PC-9 (cell line): ENCODE data around the gene PSMC5. TPM values are rescaled to one million over a fixed set of nuclear protein-coding genes. Genes with fewer than 3 reads are reported as not detected.
A peak's percentile ranks its signal among the peaks of the same experiment; 100 is the strongest.
"Not testable (repeated sequence)": the region's sequence is repeated elsewhere in the genome, so short reads cannot be mapped to it uniquely, and the experiment has no call there.

Experiments
- BruUV-seq: library from RNA; stranded (reverse); fragments of 400-500 nt; replicated peaks from 2 replicates; lab custom pipeline; 2021; lab: Mats Ljungman, UMichigan
- CTCF ChIA-PET: fragments of 300-600 bp; sonication (Branson Sonifier 250); formaldehyde crosslinking; loops from one replicate; lab custom pipeline; 2022; ENCODE audit warnings: antibody characterized with exemption; lab: Charles Lee
- POLR2A ChIA-PET: fragments of 300-600 bp; sonication (Branson Sonifier 250); formaldehyde crosslinking; loops from one replicate; lab custom pipeline; 2022; ENCODE audit warnings: antibody characterized with exemption; ENCODE audit not compliant: unreplicated experiment; lab: Charles Lee
- DNase-seq, 2 experiments: peaks; one replicate each; pipeline versions ENCODE4 v3.0.0 to v3.0.0-alpha.2; 2015 to 2022; ENCODE audit warnings: mixed read lengths in 1 of 2
- H2AFZ ChIP-seq: fragments of 200-600 bp; sonication (generic); 2 replicates; pipeline ENCODE4 v1.8.1; 2017; ENCODE audit warnings: antibody characterized with exemption
- H3F3A ChIP-seq: fragments of 200-600 bp; sonication (generic); 2 replicates; pipeline ENCODE4 v1.8.1; 2017; ENCODE audit warnings: antibody characterized with exemption, mild to moderate bottlenecking, low read depth; ENCODE audit not compliant: insufficient read depth
- H3K27ac ChIP-seq: fragments of 200-600 bp; sonication (generic); 2 replicates; pipeline ENCODE4 v1.6.1; 2016; ENCODE audit warnings: mixed run types
- H3K27me3 ChIP-seq: fragments of 200-600 bp; sonication (generic); 2 replicates; pipeline ENCODE4 v1.6.1; 2016; ENCODE audit warnings: low read depth, mixed run types; ENCODE audit not compliant: insufficient read depth
- H3K36me3 ChIP-seq: fragments of 200-600 bp; sonication (generic); 2 replicates; pipeline ENCODE4 v1.6.1; 2016; ENCODE audit warnings: low read depth, mixed run types
- H3K4me1 ChIP-seq: fragments of 200-600 bp; sonication (generic); replicated peaks from 2 replicates; pipeline ENCODE4 v1.6.1; 2016; ENCODE audit warnings: mixed run types; ENCODE audit not compliant: insufficient read depth
- H3K4me2 ChIP-seq: fragments of 200-600 bp; sonication (generic); 2 replicates; pipeline ENCODE4 v1.6.1; 2017; ENCODE audit warnings: mixed run types
- H3K4me3 ChIP-seq: fragments of 200-600 bp; sonication (generic); 2 replicates; pipeline ENCODE4 v1.6.1; 2016; ENCODE audit warnings: mixed run types
- H3K79me2 ChIP-seq: fragments of 200-600 bp; sonication (generic); 2 replicates; pipeline ENCODE4 v1.6.1; 2017; ENCODE audit warnings: low read depth, mixed run types
- H3K9me2 ChIP-seq: fragments of 200-600 bp; sonication (generic); 2 replicates; pipeline ENCODE4 v1.8.1; 2017; ENCODE audit warnings: mild to moderate bottlenecking; ENCODE audit not compliant: insufficient read depth
- H3K9me3 ChIP-seq: fragments of 200-600 bp; sonication (generic); 2 replicates; pipeline ENCODE4 v1.8.1; 2016; ENCODE audit warnings: low read depth; ENCODE audit not compliant: insufficient read depth
- H4K20me1 ChIP-seq: fragments of 200-600 bp; sonication (generic); 2 replicates; pipeline ENCODE4 v1.8.1; 2017; ENCODE audit not compliant: insufficient read depth
- CTCF ChIP-seq: fragments of 200-600 bp; sonication (generic); conservative IDR thresholded peaks from 2 replicates; pipeline ENCODE4 v1.6.1; 2017; ENCODE audit warnings: mixed run types, antibody characterized with exemption, mild to moderate bottlenecking, moderate library complexity
- EZH2 ChIP-seq: fragments of 200-600 bp; sonication (generic); IDR thresholded peaks from 2 replicates; pipeline ENCODE4 v1.8.0; 2017; ENCODE audit warnings: antibody characterized with exemption, low read depth
- intact Hi-C: fragments of 100-400 bp; cut with micrococcal nuclease; formaldehyde crosslinking; loops from one replicate; pipeline ENCODE4 v1.10.0; 2022; ENCODE audit not compliant: unreplicated experiment
- total RNA-seq: library from RNA; stranded (reverse); gene quantifications from 2 replicates; pipeline ENCODE4 v1.2.3, GENCODE V29; 2021

PSMC5 gene
- total RNA-seq, 1 experiment from 2014 or later = 150 TPM

- TSS peak; percentile 33 for BruUV-seq
- Histone ChIP-seq H3K27ac (peak overlapping the region; percentile 83), H3K4me2 (peak overlapping the region; percentile 22; the same call in 1 of the 2 replicates), H3K36me3 (peaks cover 45% of the 10 kb centered on the region), H2AFZ (no peak overlapping the region), H3K4me3 (no peak overlapping the region), H3K4me1 (peaks cover 44% of the 10 kb centered on the region), H3K79me2 (peaks cover 98% of the 10 kb centered on the region), H3K27me3 (no peaks in the 10 kb centered on the region), H3F3A (peaks cover 54% of the 10 kb centered on the region), H3K9me3 (no peaks in the 10 kb centered on the region), H4K20me1 (peaks cover 56% of the 10 kb centered on the region), H3K9me2 (no peaks in the 10 kb centered on the region)
- CTCF ChIA-PET = no interaction called here
- TF ChIP-seq EZH2 (no peak), CTCF (no peak)
- peak; percentile 56 to 85 for DNase-seq
- intact Hi-C loops = no loop called here
- POLR2A ChIA-PET = interaction anchor here (0.7 kb wide), 2 partner anchors 17 to 33 kb away, joined by 4 to 8 read pairs; no protein-coding TSS in a partner anchor
These were observed 40.1 kb upstream of the PSMC5 start for GRCh38 chr17:63786971-63787711.

GRCh38 chr17:63790057-63790456, 37.2 kb upstream of the PSMC5 start:
- intact Hi-C loops = no loop called here
- Histone ChIP-seq H3K4me2 (no peak overlapping the region), H3F3A (peaks cover 31% of the 10 kb centered on the region), H3K4me3 (no peak overlapping the region), H3K4me1 (peaks cover 22% of the 10 kb centered on the region), H3K27ac (no peak overlapping the region), H3K9me2 (no peaks in the 10 kb centered on the region), H4K20me1 (peaks cover 38% of the 10 kb centered on the region), H3K79me2 (peaks cover 86% of the 10 kb centered on the region), H3K36me3 (peaks cover 60% of the 10 kb centered on the region), H3K27me3 (no peaks in the 10 kb centered on the region), H2AFZ (no peak overlapping the region), H3K9me3 (no peaks in the 10 kb centered on the region)
- ChIA-PET CTCF (no interaction called here), POLR2A (interaction anchor here (0.6 kb wide), 1 partner anchor 16 kb away, joined by 3 read pairs; the partner anchor contains the start of gene CCDC47)
- TF ChIP-seq EZH2 = no peak
- TF ChIP-seq CTCF = no peak
- BruUV-seq = no TSS peak
- no peak for DNase-seq

GRCh38 chr17:63792055-63792729, 35.0 kb upstream of the PSMC5 start:
- H3K4me3 ChIP-seq = no peak overlapping the region
- CTCF ChIA-PET = interaction anchor here (0.7 kb wide), 2 partner anchors 392 to 1271 kb away, joined by 5 read pairs; no protein-coding TSS in a partner anchor
- H3K27ac ChIP-seq = no peak overlapping the region

GRCh38 chr17:63796375-63796774, 30.9 kb upstream of the PSMC5 start:
- H3K4me2 ChIP-seq, H3K27me3 ChIP-seq, H3K4me3 ChIP-seq, H3K9me3 ChIP-seq, H3K9me2 ChIP-seq, CTCF ChIA-PET, BruUV-seq, H3K4me1 ChIP-seq, POLR2A ChIA-PET, H3K27ac ChIP-seq, DNase-seq, H2AFZ ChIP-seq: not testable (repeated sequence)
- intact Hi-C loops = loop anchor here (5.0 kb wide), 1 partner anchor 44 kb away; no protein-coding TSS in a partner anchor
- Histone ChIP-seq H3K79me2 (peaks cover 38% of the 10 kb centered on the region), H4K20me1 (peaks cover 30% of the 10 kb centered on the region; the same call in 1 of the 2 replicates), H3F3A (peaks cover 12% of the 10 kb centered on the region), H3K36me3 (peaks cover 65% of the 10 kb centered on the region)

More at GRCh38 chr17:63792055-63792729, 35.0 kb upstream of the PSMC5 start:
- Histone ChIP-seq H3F3A (peaks cover 16% of the 10 kb centered on the region; the same call in 1 of the 2 replicates), H2AFZ (no peak overlapping the region), H4K20me1 (peaks cover 47% of the 10 kb centered on the region), H3K36me3 (peaks cover 63% of the 10 kb centered on the region), H3K9me2 (no peaks in the 10 kb centered on the region), H3K9me3 (no peaks in the 10 kb centered on the region), H3K27me3 (no peaks in the 10 kb centered on the region), H3K4me1 (peaks cover under 1% of the 10 kb centered on the region), H3K4me2 (no peak overlapping the region), H3K79me2 (peaks cover 71% of the 10 kb centered on the region)
- DNase-seq = no peak
- POLR2A ChIA-PET = interaction anchor here (0.6 kb wide), 1 partner anchor 36 kb away, joined by 4 read pairs; no protein-coding TSS in a partner anchor
- intact Hi-C loops = no loop called here
- BruUV-seq = no TSS peak
- TF ChIP-seq EZH2 (no peak), CTCF (no peak)
